Measurements from ENCODE around the gene CPXM1. TPM values are rescaled to one million over a fixed set of nuclear protein-coding genes. Genes with fewer than 3 reads are reported as not detected.
"Not testable (repeated sequence)": the region's sequence is repeated elsewhere in the genome, so short reads cannot be mapped to it uniquely, and the experiment has no call there.

CPXM1 gene
- total and polyA plus RNA-seq, 8 donors: 0.50 to 16.2 (median 1.2) TPM; not detected in 3

GRCh38 chr20:2812189-2812588 is 11.8 kb upstream of the CPXM1 start:
- Histone ChIP-seq H3K4me1 (peaks cover 0 to 5% (median 1%) of the 10 kb centered on the region in 4 donors), H3K27ac (no peak overlapping the region), H3K9me3 (peaks cover 0 to 17% (median 8%) of the 10 kb centered on the region in 4 donors), H3K27me3 (peaks cover 0 to 67% (median under 1%) of the 10 kb centered on the region in 3 donors), H3K4me3 (no peak overlapping the region), H3K36me3 (no peaks in the 10 kb centered on the region)
- intact Hi-C loops (cut with DNase I; ENCODE audit: low total_unique reads): no loop called here
- 71 to 93% (median 75%) methylated on average over 3 of the region's 3 CpGs for WGBS, 5 donors
- TF ChIP-seq POLR2AphosphoS5 (IDR thresholded peaks at IDR 0.05) (no peak), EP300 (IDR thresholded peaks at IDR 0.05) (no peak), POLR2A (IDR thresholded peaks at IDR 0.05) (no peak), CTCF (IDR thresholded peaks at IDR 0.05) (no peak)
- DNase-seq: no peak

- no peak for TF ChIP-seq EP300 (IDR thresholded peaks at IDR 0.05)
- TF ChIP-seq POLR2AphosphoS5 (IDR thresholded peaks at IDR 0.05): no peak
- no peak for TF ChIP-seq POLR2A (IDR thresholded peaks at IDR 0.05)
- no peak for TF ChIP-seq CTCF (IDR thresholded peaks at IDR 0.05)
- Histone ChIP-seq H3K27ac (no peak overlapping the region), H3K4me1 (peaks cover 0 to 16% (median 8%) of the 10 kb centered on the region in 4 donors), H3K27me3 (peaks cover 11 to 81% (median 21%) of the 10 kb centered on the region in 3 donors), H3K9me3 (peaks cover 0 to 17% (median 8%) of the 10 kb centered on the region in 4 donors), H3K36me3 (no peaks in the 10 kb centered on the region), H3K4me3 (no peak overlapping the region)
- WGBS, 5 donors: 84 to 93% (median 91%) methylated on average over 10 of the region's 10 CpGs
- DNase-seq: no peak
- intact Hi-C loops (cut with DNase I; ENCODE audit: low total_unique reads): no loop called here
Measured at GRCh38 chr20:2809690-2810089, 9.3 kb upstream of the CPXM1 start.

GRCh38 chr20:2807929-2808328 is 7.5 kb upstream of the CPXM1 start:
- Histone ChIP-seq H3K4me1 (peaks cover 0 to 13% (median 8%) of the 10 kb centered on the region in 4 donors), H3K9me3 (peaks cover 0 to 15% (median 8%) of the 10 kb centered on the region in 4 donors), H3K27me3 (peaks cover 16 to 93% (median 36%) of the 10 kb centered on the region in 3 donors)
- 56 to 71% (median 60%) methylated on average over 7 to 9 of the region's 9 CpGs for WGBS, 5 donors
- H3K4me3 ChIP-seq; H3K27ac ChIP-seq; DNase-seq; intact Hi-C loops (cut with DNase I; ENCODE audit: low total_unique reads); H3K36me3 ChIP-seq: not testable (repeated sequence)

GRCh38 chr20:2807019-2807418 is 6.6 kb upstream of the CPXM1 start:
- TF ChIP-seq POLR2AphosphoS5 (IDR thresholded peaks at IDR 0.05) (no peak), POLR2A (IDR thresholded peaks at IDR 0.05) (no peak), CTCF (IDR thresholded peaks at IDR 0.05) (no peak), EP300 (IDR thresholded peaks at IDR 0.05) (no peak)
- 80 to 86% (median 84%) methylated on average over 4 of the region's 4 CpGs for WGBS, 5 donors
- Histone ChIP-seq H3K4me1 (peaks cover 0 to 13% (median 8%) of the 10 kb centered on the region in 4 donors), H3K4me3 (no peak overlapping the region), H3K36me3 (no peaks in the 10 kb centered on the region), H3K9me3 (peaks cover 0 to 6% (median under 1%) of the 10 kb centered on the region in 4 donors), H3K27me3 (peaks cover 16 to 94% (median 41%) of the 10 kb centered on the region in 3 donors), H3K27ac (no peak overlapping the region)
- no peak for DNase-seq
- intact Hi-C loops (cut with DNase I; ENCODE audit: low total_unique reads): no loop called here

- no peak overlapping the region for H3K27ac ChIP-seq
- 34 to 41% (median 37%) methylated on average over 4 of the region's 4 CpGs for WGBS, 5 donors
- no peaks in the 10 kb centered on the region for H3K36me3 ChIP-seq
- no peak overlapping the region for H3K4me3 ChIP-seq
- intact Hi-C loops (cut with DNase I; ENCODE audit: low total_unique reads): no loop called here
- peaks cover 0 to 15% (median 9%) of the 10 kb centered on the region in 4 donors for H3K4me1 ChIP-seq
- peaks cover 16 to 94% (median 48%) of the 10 kb centered on the region in 3 donors for H3K27me3 ChIP-seq
- peaks cover 0 to 1% (median 0%) of the 10 kb centered on the region in 4 donors for H3K9me3 ChIP-seq
- DNase-seq: no peak
- no peak for TF ChIP-seq POLR2AphosphoS5 (IDR thresholded peaks at IDR 0.05)
- no peak for TF ChIP-seq POLR2A (IDR thresholded peaks at IDR 0.05)
- TF ChIP-seq EP300 (IDR thresholded peaks at IDR 0.05): no peak
- no peak for TF ChIP-seq CTCF (IDR thresholded peaks at IDR 0.05)
Measured at GRCh38 chr20:2806351-2806701, 5.9 kb upstream of the CPXM1 start.

Data from stomach (tissue), 9 donors.